Fibroblast of skin of right biceps (primary cell): ENCODE data around the gene C4orf50.
"Not testable (repeated sequence)": the region's sequence is repeated elsewhere in the genome, so short reads cannot be mapped to it uniquely, and the experiment has no call there.

Experiments
- DNase-seq: peaks from one replicate; pipeline ENCODE4 v3.0.0-alpha.2; 2013

Gene C4orf50

GRCh38 chr4:5965225-5965624 lies 53.0 kb downstream of the C4orf50 start:
- DNase-seq = no peak

GRCh38 chr4:5964030-5964429 lies 54.2 kb downstream of the C4orf50 start:
- no peak for DNase-seq

DNA sequence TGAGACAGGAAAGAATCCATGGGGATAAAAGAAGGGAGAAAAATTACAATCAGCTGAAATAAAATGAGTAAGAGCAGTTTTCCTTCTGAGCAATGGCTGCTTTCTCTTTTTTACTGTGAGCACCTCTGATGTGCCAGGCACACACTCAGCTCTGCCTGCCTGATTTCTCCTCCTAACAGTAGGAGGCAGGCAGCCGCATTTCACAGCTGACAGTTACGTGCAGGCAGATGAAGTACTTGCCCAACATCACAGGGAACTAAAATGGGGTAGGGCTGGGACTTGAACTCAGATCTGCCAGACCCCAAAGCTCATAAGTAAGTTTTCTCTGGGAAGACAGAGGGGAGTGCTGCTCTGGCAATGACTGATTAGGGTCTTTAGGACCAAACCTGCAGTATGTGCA lies 54.6 kb downstream of the C4orf50 start:
- DNase-seq = no peak

DNA sequence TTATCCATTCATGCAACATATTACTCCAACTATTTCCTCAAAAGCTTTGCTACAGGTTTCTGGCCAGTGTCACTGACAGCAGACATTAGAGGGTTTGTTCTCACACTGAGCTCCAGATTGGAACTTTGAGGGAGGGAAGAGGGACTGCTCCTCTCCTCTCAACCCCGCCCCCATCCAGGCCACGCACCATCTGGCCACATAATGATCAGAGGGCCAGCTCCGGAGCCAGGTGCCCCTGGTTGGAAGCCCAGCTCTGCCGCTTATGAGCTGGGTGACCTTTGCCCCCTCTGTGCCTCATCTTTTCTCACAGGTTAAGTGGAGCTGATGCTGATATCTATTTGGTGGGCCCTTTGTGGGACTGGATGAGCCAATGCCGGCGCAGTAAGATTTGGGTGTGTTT lies 55.8 kb downstream of the C4orf50 start:
- DNase-seq = no peak

DNA sequence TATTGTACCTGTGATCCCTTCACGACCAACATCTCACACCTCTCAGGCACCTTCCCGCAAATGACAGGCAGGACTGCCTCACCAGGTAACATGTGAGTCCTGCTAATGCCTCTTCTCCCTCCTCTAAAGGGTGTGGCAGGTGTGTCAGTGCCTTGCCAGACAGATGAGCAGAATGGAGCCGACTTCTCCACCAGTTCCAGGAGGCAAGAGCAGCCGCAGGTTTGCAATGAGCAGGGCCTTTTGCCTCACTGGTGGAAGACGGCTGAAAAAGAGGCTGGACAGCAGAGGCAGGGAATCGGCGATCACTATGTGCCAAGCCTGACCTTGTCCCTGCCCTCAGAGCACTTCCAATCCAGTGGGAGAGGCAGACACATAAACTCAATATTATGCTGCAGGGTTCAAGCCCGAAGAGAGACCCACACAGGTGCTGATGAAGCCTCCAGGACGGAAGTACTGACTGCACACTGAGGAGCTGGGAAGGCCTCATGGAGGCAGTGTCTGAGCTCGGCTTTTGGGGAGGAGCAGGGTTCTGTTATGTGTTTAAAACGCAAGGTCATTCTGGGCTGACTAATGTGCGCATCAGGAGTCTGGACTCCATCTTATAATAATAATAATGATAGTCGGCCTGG lies 57.9 kb downstream of the C4orf50 start:
- no peak for DNase-seq

GRCh38 chr4:5959211-5959982 lies 58.8 kb downstream of the C4orf50 start:
- no peak for DNase-seq

DNA sequence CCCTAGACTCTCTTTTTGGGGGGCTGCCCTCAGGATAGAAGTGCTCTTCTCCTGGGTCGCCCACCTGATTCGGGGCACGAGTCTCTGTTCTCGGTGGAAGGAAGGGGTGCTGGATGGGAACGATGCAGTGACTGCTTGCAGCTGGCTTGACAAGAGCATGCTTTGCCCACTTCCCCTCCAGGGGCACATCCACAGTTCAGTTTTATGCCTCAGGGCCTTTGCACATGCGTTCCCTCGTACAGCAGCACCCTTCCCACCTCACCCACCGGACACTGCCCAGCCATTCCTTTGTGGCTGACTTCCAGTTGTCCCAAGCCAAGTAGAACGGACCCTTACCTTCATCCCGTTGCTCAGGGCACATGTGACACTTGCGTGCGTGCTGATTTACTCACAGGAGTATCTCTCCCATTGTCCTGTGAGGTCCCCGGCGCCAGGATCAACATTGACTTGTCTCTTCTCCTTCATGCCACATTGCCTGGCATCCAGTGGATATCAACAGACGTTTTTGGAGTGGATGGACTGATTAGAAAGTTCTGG lies 60.0 kb downstream of the C4orf50 start:
- no peak for DNase-seq

GRCh38 chr4:5957076-5957475 lies 61.2 kb downstream of the C4orf50 start:
- DNase-seq = no peak

- no peak for DNase-seq
These were observed 61.8 kb downstream of the C4orf50 start for GRCh38 chr4:5956285-5957021.

DNA sequence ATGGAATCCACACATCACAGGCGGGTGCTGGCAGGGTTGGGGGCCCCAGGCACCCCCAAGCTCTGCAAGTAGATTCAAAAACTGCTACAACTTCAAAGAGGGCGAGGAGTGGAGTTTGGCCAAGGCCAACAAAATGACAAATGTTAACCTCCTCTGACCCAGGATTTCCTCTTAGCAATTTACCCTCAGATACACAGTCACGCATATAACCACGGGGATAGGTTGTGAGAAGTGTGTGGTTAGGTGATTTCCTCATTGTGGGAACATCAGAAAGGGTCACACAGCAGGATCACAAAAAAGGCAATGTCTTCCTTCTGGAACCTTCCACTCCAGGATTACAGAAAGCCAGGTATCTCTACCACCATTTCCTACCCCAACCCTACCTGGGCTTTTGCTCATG lies 62.4 kb downstream of the C4orf50 start:
- no peak for DNase-seq

- DNase-seq = no peak
These were observed 62.9 kb downstream of the C4orf50 start for GRCh38 chr4:5955201-5955821.

DNA sequence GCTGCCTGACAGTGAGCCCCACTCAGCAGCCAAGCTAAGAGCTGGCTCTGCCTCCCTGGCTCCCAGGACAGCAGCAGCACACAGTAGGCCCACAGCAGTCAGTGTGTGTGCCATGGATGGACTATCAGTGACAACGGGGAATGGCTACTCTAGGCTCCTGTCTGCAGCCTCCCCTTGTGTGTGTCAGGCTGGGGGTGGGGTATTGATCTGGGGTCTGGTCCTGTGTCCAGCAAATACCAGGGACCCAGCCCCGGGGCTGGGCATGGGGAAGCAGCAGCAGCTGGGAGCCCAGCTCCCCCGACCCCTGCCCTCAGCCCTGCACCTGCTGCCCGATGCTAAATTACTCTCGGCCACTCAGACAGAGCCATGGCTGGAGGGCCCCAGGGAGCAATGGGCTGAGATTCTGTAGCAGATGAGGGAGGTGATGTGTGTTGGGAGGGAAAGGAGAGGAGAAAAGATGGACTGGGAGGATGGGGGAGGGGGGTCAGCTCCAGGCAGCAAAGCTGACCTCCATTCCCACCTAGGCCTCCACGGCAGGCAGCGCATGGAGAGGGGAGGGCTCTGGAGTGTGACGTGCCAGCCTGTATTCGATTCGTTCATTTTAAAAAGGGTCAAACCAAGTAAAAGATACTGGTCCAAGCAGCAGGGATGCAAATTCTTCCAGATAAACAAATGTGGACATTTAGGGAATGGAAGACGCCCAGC lies 64.0 kb downstream of the C4orf50 start:
- DNase-seq = no peak

DNA sequence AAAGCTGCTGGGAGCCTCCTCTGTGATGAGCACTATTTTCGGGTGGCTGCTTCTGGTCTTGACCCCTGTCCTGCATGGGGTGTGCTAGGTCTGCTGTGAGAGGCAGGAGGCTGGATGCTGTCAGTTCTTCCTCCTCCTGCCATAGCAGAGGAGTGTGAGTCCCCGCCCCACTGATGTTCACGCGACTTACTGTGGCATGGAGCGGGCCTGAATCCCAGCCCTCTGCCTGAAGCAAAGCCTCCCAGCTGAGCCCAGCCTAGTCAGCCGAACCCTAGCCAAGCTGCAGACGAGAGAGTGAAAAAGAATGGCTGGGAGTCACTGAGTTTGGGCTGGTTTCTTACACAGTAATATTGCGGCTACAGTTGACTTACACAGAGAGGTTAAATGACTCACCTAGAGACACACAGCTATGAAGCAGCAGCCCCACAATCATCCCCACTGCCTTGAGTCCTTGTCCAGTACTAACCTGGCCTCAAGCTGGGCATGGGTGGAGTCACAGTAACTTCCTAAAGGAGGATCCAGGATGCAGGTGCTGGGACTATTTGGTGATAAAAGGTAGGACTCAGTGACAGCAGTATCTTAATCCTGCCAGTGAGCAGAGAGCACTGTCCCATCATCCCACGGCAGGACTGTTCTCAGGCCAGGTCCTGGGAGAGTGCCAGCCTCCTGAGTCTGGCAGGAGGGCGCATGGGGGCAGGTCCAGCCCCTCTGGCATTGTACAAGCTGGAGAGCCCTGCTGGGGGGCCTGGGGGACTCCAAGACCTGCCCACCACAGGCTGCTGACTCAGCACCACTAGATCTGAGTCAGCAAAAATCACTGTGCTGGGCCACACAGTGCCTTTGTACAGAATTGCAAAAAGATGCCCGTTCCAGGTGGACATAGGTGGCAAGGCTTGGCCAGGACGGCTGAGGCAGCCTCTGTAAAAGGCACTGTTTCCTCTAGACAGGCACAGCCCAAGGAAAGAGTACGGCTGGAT lies 65.0 kb downstream of the C4orf50 start:
- no peak for DNase-seq

GRCh38 chr4:5952286-5952974 lies 65.8 kb downstream of the C4orf50 start:
- no peak for DNase-seq

DNA sequence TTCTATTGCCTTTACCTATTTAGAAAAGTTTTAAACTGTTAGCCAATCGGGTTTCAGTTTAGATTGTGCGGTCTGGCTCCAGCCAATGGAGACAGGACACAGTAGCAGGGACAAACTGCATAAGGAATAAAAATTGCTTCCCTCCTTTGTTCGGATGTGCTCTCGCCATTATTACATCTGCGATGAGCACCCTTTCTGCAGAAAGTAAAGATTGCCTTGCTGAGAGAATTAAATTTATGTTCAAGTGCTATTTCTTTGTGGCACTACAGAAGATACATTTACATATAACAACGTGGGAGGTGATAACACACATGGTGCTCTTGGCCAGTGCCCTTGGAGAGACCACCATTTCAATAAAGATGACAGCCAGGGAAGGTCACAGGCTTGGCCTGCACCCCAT lies 71.6 kb downstream of the C4orf50 start:
- not testable (repeated sequence) for DNase-seq

DNA sequence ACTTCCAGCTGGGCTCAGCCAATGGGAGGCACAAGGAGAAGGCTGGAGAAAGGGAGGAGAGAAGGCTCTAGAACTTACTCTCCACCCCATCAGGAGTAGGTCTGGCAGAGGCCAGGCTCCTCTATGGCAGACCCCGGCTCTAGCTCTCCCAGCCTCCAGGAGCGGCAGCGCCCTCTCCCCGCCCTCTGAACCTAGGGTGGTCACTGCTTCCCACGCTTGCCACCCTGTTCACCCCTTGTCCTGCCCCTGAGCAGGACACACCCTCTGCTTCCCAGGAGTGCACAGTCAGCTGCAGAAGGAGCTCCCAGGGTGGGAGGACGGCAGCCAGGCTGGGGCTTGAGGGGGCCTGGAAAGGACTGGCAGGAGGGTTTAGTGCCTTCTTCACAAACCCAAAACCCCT lies 72.3 kb downstream of the C4orf50 start:
- DNase-seq = no peak

- no peak for DNase-seq
These were observed 73.1 kb downstream of the C4orf50 start for GRCh38 chr4:5945171-5945570.

GRCh38 chr4:5943561-5943960 lies 74.7 kb downstream of the C4orf50 start:
- no peak for DNase-seq

DNA sequence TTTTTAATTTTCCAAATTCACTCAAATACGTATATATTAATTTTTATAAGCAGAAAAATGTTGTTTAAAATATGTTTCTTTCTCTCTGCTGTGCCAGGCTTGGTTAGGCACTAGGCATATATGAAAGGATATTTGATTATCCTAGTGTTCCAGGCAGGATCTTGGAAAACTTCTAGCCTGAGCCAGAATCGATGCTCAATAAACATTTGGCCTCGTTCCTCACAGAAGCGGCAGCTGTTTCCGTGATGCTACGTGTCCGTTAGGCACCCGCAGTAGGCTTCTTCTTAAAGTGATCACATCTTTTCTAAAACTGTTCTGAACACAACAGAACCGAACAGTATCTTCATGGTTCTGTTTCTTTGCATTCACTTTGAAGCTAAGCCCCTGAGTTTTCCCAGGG lies 75.3 kb downstream of the C4orf50 start:
- no peak for DNase-seq

DNA sequence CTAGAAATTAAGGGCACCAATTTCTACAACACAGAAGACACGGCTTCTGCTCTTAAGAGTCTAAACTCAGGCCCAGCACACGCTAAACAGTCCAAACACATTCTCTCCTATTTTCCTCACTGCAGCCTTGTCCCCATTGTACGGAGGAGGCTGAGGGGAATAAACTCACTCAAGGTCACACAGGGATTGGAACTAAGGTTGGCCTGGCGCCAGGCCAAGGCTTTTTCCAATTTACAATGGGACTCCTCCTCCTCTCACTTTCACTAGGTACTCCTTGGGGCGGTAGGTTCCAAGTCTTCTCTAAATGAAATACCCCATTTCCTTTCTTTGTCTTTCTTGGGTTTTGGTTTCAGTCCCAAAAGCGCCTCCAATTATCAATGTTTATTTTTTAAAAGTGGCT lies 76.6 kb downstream of the C4orf50 start:
- no peak for DNase-seq
